A549 (cell line): ENCODE measurements around the gene SEC11A. TPM values are rescaled to one million over a fixed set of nuclear protein-coding genes. Genes with fewer than 3 reads are reported as not detected.

Source experiments
- ATAC-seq, 2 experiments: fragments of 200-7000 bp in 1 of 2; fragments of >200 bp in 1 of 2; cut with Nextera tagmentation in 1 of 2; cut with Tn5 transposase in 1 of 2; 3 replicates each; pipeline versions ENCODE4 v1.8.0 to v1.9.1; 2018 to 2020; ENCODE audit warnings: mild to moderate bottlenecking in 1 of 2, moderate library complexity in 1 of 2
- CTCF ChIA-PET: fragments of 300-600 bp; sonication (Branson Sonifier 250); formaldehyde crosslinking; extraction: SDS; loops from one replicate; lab custom pipeline; 2021; ENCODE audit warnings: antibody characterized with exemption, inconsistent platforms; lab: Yijun Ruan, JAX
- POLR2A ChIA-PET: fragments of 350-600 bp; formaldehyde crosslinking; extraction: SDS; loops from one replicate; lab custom pipeline; 2021; ENCODE audit warnings: antibody characterized with exemption, inconsistent platforms; lab: Yijun Ruan, JAX
- DNase-seq, 2 experiments: peaks; one replicate each; pipeline versions ENCODE4 v3.0.0 to v3.0.0-alpha.2; 2011 to 2016; ENCODE audit warnings: low read depth in 1 of 2, low spot score in 1 of 2
- FAIRE-seq: peaks from 2 replicates; lab custom pipeline; 2011; peaks lifted over from hg19 to GRCh38; lab: Jason Lieb, UNC
- H3K27ac ChIP-seq, 2 experiments: fragments of >200 bp; sonication (Bioruptor Twin); formaldehyde crosslinking; 3 replicates each; pipeline ENCODE4 v1.5.1; 2016 to 2017
- H3K4me1 ChIP-seq: fragments of >200 bp; sonication (Bioruptor Twin); formaldehyde crosslinking; 3 replicates; pipeline ENCODE4 v1.6.1; 2016
- H3K4me2 ChIP-seq: fragments of >200 bp; sonication (Bioruptor Twin); formaldehyde crosslinking; 3 replicates; pipeline ENCODE4 v1.6.1; 2016
- H3K4me3 ChIP-seq: fragments of >200 bp; sonication (Bioruptor Twin); formaldehyde crosslinking; 3 replicates; pipeline ENCODE4 v1.5.1; 2016
- H3K9me3 ChIP-seq: fragments of >200 bp; sonication (Bioruptor Twin); formaldehyde crosslinking; 3 replicates; pipeline ENCODE4 v1.6.1; 2016
- ATOH8 ChIP-seq: fragments of 250-450 bp; sonication (Bioruptor Pico); IDR thresholded peaks from 2 replicates; pipeline ENCODE4 v1.5.0; 2020; ENCODE audit warnings: low read depth, mild to moderate bottlenecking, moderate library complexity
- BCL3 ChIP-seq: fragments of >200 bp; sonication (Bioruptor Twin); formaldehyde crosslinking; IDR thresholded peaks from 3 replicates; pipeline ENCODE4 v1.6.1; 2016
- CEBPB ChIP-seq, 2 experiments: fragments of >200 bp in 1 of 2; sonication (Bioruptor Twin) in 1 of 2; formaldehyde crosslinking in 1 of 2; IDR thresholded peaks; 2 replicates each; pipeline ENCODE4 v1.6.1; 2012 to 2016
- CHD2 ChIP-seq: fragments of 150-350 bp; IDR thresholded peaks from 2 replicates; pipeline ENCODE4 v1.6.1; 2014; ENCODE audit warnings: low read length; ENCODE audit not compliant: partially characterized antibody
- E2F6 ChIP-seq: IDR thresholded peaks from 2 replicates; pipeline ENCODE4 v1.6.1; 2012; ENCODE audit warnings: low read depth, borderline replicate concordance
- ELK1 ChIP-seq: fragments of 150-350 bp; IDR thresholded peaks from 2 replicates; pipeline ENCODE4 v1.6.1; 2014; ENCODE audit warnings: low read depth, mild to moderate bottlenecking, low read length
- EP300 ChIP-seq, 2 experiments: fragments of >200 bp; sonication (Bioruptor Twin); formaldehyde crosslinking; IDR thresholded peaks; 2 replicates in 1 of 2; 3 replicates in 1 of 2; pipeline ENCODE4 v1.6.1; 2016 to 2017
- ESRRA ChIP-seq: fragments of 150-350 bp; IDR thresholded peaks from 2 replicates; pipeline ENCODE4 v1.6.1; 2014; ENCODE audit warnings: mild to moderate bottlenecking, low read length, borderline replicate concordance
- FOSB ChIP-seq: fragments of 250-450 bp; sonication (Bioruptor Pico); IDR thresholded peaks from 2 replicates; pipeline ENCODE4 v1.5.0; 2020; ENCODE audit warnings: mild to moderate bottlenecking, moderate library complexity
- FOSL2 ChIP-seq, 2 experiments: fragments of 450-650 bp in 1 of 2; fragments of >200 bp in 1 of 2; sonication (Bioruptor Twin) in 1 of 2; formaldehyde crosslinking; IDR thresholded peaks; 2 replicates each; pipeline versions ENCODE4 v1.5.0 to v1.6.1; 2016 to 2020; ENCODE audit warnings: mild to moderate bottlenecking in 1 of 2, moderate library complexity in 1 of 2
- FOXS1 ChIP-seq: fragments of 250-450 bp; sonication (Bioruptor Pico); IDR thresholded peaks from 2 replicates; pipeline ENCODE4 v1.5.0; 2020; ENCODE audit warnings: mild to moderate bottlenecking, moderate library complexity
- HOXB13 ChIP-seq: fragments of 250-450 bp; sonication (Bioruptor Pico); IDR thresholded peaks from 2 replicates; pipeline ENCODE4 v1.5.0; 2020; ENCODE audit warnings: low read depth, mild to moderate bottlenecking, moderate library complexity
- HOXB5 ChIP-seq: fragments of 250-450 bp; sonication (Bioruptor Pico); IDR thresholded peaks from 2 replicates; pipeline ENCODE4 v1.5.0; 2020; ENCODE audit warnings: mild to moderate bottlenecking, moderate library complexity
- MAZ ChIP-seq: fragments of 150-350 bp; IDR thresholded peaks from 2 replicates; pipeline ENCODE4 v1.6.1; 2014; ENCODE audit warnings: antibody characterized with exemption, low read depth, low read length, borderline replicate concordance
- NFE2L2 ChIP-seq: fragments of 150-350 bp; conservative IDR thresholded peaks from 2 replicates; pipeline ENCODE4 v1.6.1; 2014; ENCODE audit warnings: low read length
- NPAS2 ChIP-seq: fragments of 250-450 bp; sonication (Bioruptor Pico); IDR thresholded peaks from 2 replicates; pipeline ENCODE4 v1.8.0; 2022; ENCODE audit warnings: mild to moderate bottlenecking, moderate library complexity, borderline replicate concordance
- NR3C1 ChIP-seq: fragments of >200 bp; sonication (Bioruptor Twin); formaldehyde crosslinking; IDR thresholded peaks from 3 replicates; pipeline ENCODE4 v1.6.1; 2017
- RAD21 ChIP-seq, 2 experiments: fragments of >200 bp in 1 of 2; sonication (Bioruptor Twin) in 1 of 2; formaldehyde crosslinking in 1 of 2; IDR thresholded peaks in 1 of 2; conservative IDR thresholded peaks in 1 of 2; 2 replicates in 1 of 2; 3 replicates in 1 of 2; pipeline ENCODE4 v1.6.1; 2012 to 2018; ENCODE audit warnings: inconsistent platforms in 1 of 2
- SREBF2 ChIP-seq: fragments of 450-650 bp; IDR thresholded peaks from 2 replicates; pipeline ENCODE4 v1.6.1; 2014; ENCODE audit warnings: mild to moderate bottlenecking, moderate library complexity
- ZNF302 ChIP-seq: fragments of 250-450 bp; sonication (Bioruptor Pico); IDR thresholded peaks from 2 replicates; pipeline ENCODE4 v1.9.0; 2021; ENCODE audit warnings: inconsistent platforms, mild to moderate bottlenecking, moderate library complexity
- WGBS: methylation state at CpG from one replicate; pipeline ENCODE4 v1.1.6; 2017; ENCODE audit errors: missing lambda C conversion rate; 5-methylcytosine and 5-hydroxymethylcytosine counted together
- polyA plus RNA-seq, 4 experiments: library from polyadenylated mRNA; depleted of rRNA in 3 of 4; stranded (reverse); fragments of >200 nt; fragmentation: RNase III in 1 of 4; extraction: RNeasy Plus Mini Kit Qiagen cat#74134 plus additional on column Dnase treatment in 1 of 4; gene quantifications; 2 replicates in 3 of 4; 3 replicates in 1 of 4; pipeline ENCODE4 v1.2.3, GENCODE V29; 2011 to 2017

Gene SEC11A
- polyA plus RNA-seq, 2 of the 4 experiments (the other 2 are of a cell fraction) = 380 to 490 TPM

- TF ChIP-seq FOXS1 (CRISPR knock-in tag) = no peak
Measured at GRCh38 chr15:84645997-84646396, 69.9 kb downstream of the SEC11A start (continued).

GRCh38 chr15:84645496-84645895, 70.4 kb downstream of the SEC11A start:
- FAIRE-seq = no peak
- CTCF ChIA-PET = interaction anchor here (1.2 to 4.5 kb wide), 4 partner anchors 8 to 75 kb away, joined by 3 to 19 read pairs (median 6); partner anchors contain the start of gene WDR73
- TF ChIP-seq BCL3 = 0 out of 3 replicates have a peak, but pooled peaks have one; percentile 18
- TF ChIP-seq FOXS1 (CRISPR knock-in tag) = no peak
- TF ChIP-seq ESRRA = no peak
- Histone ChIP-seq H3K9me3 (no peaks in the 10 kb centered on the region), H3K27ac (no peak overlapping the region), H3K4me3 (no peak overlapping the region), H3K4me2 (no peak overlapping the region), H3K4me1 (no peaks in the 10 kb centered on the region)
- no peak for DNase-seq
- POLR2A ChIA-PET = interaction anchor here (2.5 kb wide), 1 partner anchor 8 kb away, joined by 10 read pairs; the partner anchor contains the start of gene WDR73
- WGBS = 96% methylated on average over 10 of the region's 10 CpGs
- peak in 1 of 2 experiments; percentile 5; a peak in 2 of 6 replicates for ATAC-seq

- Histone ChIP-seq H3K4me3 (no peak overlapping the region), H3K27ac (no peak overlapping the region), H3K4me2 (no peak overlapping the region), H3K4me1 (no peaks in the 10 kb centered on the region), H3K9me3 (no peaks in the 10 kb centered on the region)
- DNase-seq (no peak), ATAC-seq (no peak), FAIRE-seq (no peak)
- WGBS = 88% methylated on average over 6 of the region's 6 CpGs
- no peak for TF ChIP-seq FOXS1 (CRISPR knock-in tag)
- TF ChIP-seq SREBF2 = no peak
- TF ChIP-seq E2F6 = no peak
- TF ChIP-seq CHD2 = no peak
- no peak for TF ChIP-seq NPAS2 (CRISPR knock-in tag)
- TF ChIP-seq EP300 (IDR thresholded peaks at IDR 0.05) = no peak
- no peak for TF ChIP-seq ELK1
- TF ChIP-seq HOXB5 (CRISPR knock-in tag) = no peak
- no peak for TF ChIP-seq ATOH8 (CRISPR knock-in tag)
- TF ChIP-seq NR3C1 = no peak
- TF ChIP-seq CEBPB (IDR thresholded peaks at IDR 0.05) = no peak
- no peak for TF ChIP-seq HOXB13 (CRISPR knock-in tag)
- no peak for TF ChIP-seq ESRRA
- no peak for TF ChIP-seq ZNF302 (CRISPR knock-in tag)
- TF ChIP-seq BCL3 = no peak
- TF ChIP-seq NFE2L2 = no peak
- no peak for TF ChIP-seq RAD21 (conservative IDR thresholded peaks at IDR 0.05 in 1 of 2, IDR thresholded peaks at IDR 0.05 in 1 of 2)
- TF ChIP-seq FOSB (CRISPR knock-in tag) = no peak
- no peak for TF ChIP-seq MAZ
- TF ChIP-seq FOSL2 (IDR thresholded peaks at IDR 0.05) = no peak
- no peak for TF ChIP-seq FOSL2 (CRISPR knock-in tag; IDR thresholded peaks at IDR 0.05)
- CTCF ChIA-PET = interaction anchor here (0.8 to 4.5 kb wide), 3 partner anchors 10 to 284 kb away, joined by 3 to 19 read pairs (median 6); partner anchors contain the start of gene WDR73
- POLR2A ChIA-PET = interaction anchor here (2.2 to 2.5 kb wide), 2 partner anchors 10 to 12 kb away, joined by 10 read pairs; partner anchors contain the start of gene WDR73
Measured at GRCh38 chr15:84643838-84644237, 72.1 kb downstream of the SEC11A start.
